HEK293T (cell line): ENCODE results near the gene ZNF48.

ENCODE experiments used
- FOXK2 ChIP-seq: fragments of 450-650 bp; IDR thresholded peaks from 2 replicates; pipeline ENCODE4 v1.6.1; 2016; ENCODE audit warnings: mild to moderate bottlenecking
- HDGF ChIP-seq: fragments of 450-650 bp; IDR thresholded peaks from 2 replicates; pipeline ENCODE4 v1.6.1; 2017; ENCODE audit warnings: antibody characterized with exemption, borderline replicate concordance
- L3MBTL2 ChIP-seq: fragments of 450-650 bp; conservative IDR thresholded peaks from 2 replicates; pipeline ENCODE4 v1.6.1; 2016; ENCODE audit warnings: mild to moderate bottlenecking
- LEF1 ChIP-seq: fragments of 450-650 bp; IDR thresholded peaks from 2 replicates; pipeline ENCODE4 v1.6.1; 2017; ENCODE audit warnings: mild to moderate bottlenecking, borderline replicate concordance

- TF ChIP-seq HDGF (no peak), L3MBTL2 (no peak), LEF1 (no peak), FOXK2 (no peak)
These were observed 27.0 kb upstream of the ZNF48 start for GRCh38 chr16:30368122-30368791.
